IPS DF 6.9 (cell line): ENCODE data around the gene ZFTA.

Experiments used
- DNase-seq: peaks from one replicate; pipeline ENCODE4 v3.0.0-alpha.2; 2013; ENCODE audit warnings: low read depth, low spot score
- H3K27ac ChIP-seq: one replicate; pipeline ENCODE4 v1.5.1; 2013; ENCODE audit warnings: low read length, control low read depth
- H3K27me3 ChIP-seq: 2 replicates; pipeline ENCODE4 v1.6.1; 2013; ENCODE audit warnings: mild to moderate bottlenecking, low read length; ENCODE audit not compliant: control insufficient read depth, insufficient read depth
- H3K36me3 ChIP-seq: 2 replicates; pipeline ENCODE4 v1.6.1; 2013; ENCODE audit warnings: low read length; ENCODE audit not compliant: control insufficient read depth, insufficient read depth
- H3K4me1 ChIP-seq: 2 replicates; pipeline ENCODE4 v1.6.1; 2013; ENCODE audit warnings: low read length; ENCODE audit not compliant: control insufficient read depth, insufficient read depth
- H3K4me3 ChIP-seq: 2 replicates; pipeline ENCODE4 v1.5.1; 2013; ENCODE audit warnings: mild to moderate bottlenecking, low read length
- H3K9me3 ChIP-seq: 2 replicates; pipeline ENCODE4 v1.6.1; 2013; ENCODE audit warnings: low read length, inconsistent platforms; ENCODE audit not compliant: control insufficient read depth, insufficient read depth
- WGBS: extraction: QIAGEN DNeasy Blood & Tissue Kit; methylation state at CpG from one replicate; pipeline ENCODE4 v1.1.7; 2013; ENCODE audit warnings: mixed read lengths, missing lambda C conversion rate; ENCODE audit not compliant: insufficient read length, insufficient coverage; 5-methylcytosine and 5-hydroxymethylcytosine counted together

The ZFTA gene

GRCh38 chr11:63805844-63806415 is 37.4 kb upstream of the ZFTA start:
- Histone ChIP-seq H3K9me3 (no peaks in the 10 kb centered on the region), H3K27me3 (no peaks in the 10 kb centered on the region), H3K36me3 (no peaks in the 10 kb centered on the region), H3K27ac (no peak overlapping the region), H3K4me1 (no peaks in the 10 kb centered on the region), H3K4me3 (no peak overlapping the region)
- no CpG with 5 or more reads among the region's 9 CpGs for WGBS
- DNase-seq = no peak

- Histone ChIP-seq H3K4me1 (no peaks in the 10 kb centered on the region), H3K27me3 (no peaks in the 10 kb centered on the region), H3K36me3 (no peaks in the 10 kb centered on the region), H3K4me3 (no peak overlapping the region), H3K27ac (no peak overlapping the region), H3K9me3 (no peaks in the 10 kb centered on the region)
- no peak for DNase-seq
- WGBS = no CpG with 5 or more reads among the region's 6 CpGs
Measured at GRCh38 chr11:63804259-63804658, 35.7 kb upstream of the ZFTA start.

GRCh38 chr11:63802637-63803414 is 34.3 kb upstream of the ZFTA start:
- no peaks in the 10 kb centered on the region for H3K36me3 ChIP-seq
- H3K9me3 ChIP-seq = no peaks in the 10 kb centered on the region
- DNase-seq = no peak
- no peaks in the 10 kb centered on the region for H3K4me1 ChIP-seq
- WGBS = no CpG with 5 or more reads among the region's 10 CpGs
- H3K27ac ChIP-seq = no peak overlapping the region
- H3K4me3 ChIP-seq = no peak overlapping the region
- no peaks in the 10 kb centered on the region for H3K27me3 ChIP-seq

- WGBS = no CpG with 5 or more reads among the region's 5 CpGs
Measured at GRCh38 chr11:63800921-63801320, 32.3 kb upstream of the ZFTA start.

GRCh38 chr11:63795066-63795465 is 26.5 kb upstream of the ZFTA start:
- Histone ChIP-seq H3K27me3 (no peaks in the 10 kb centered on the region), H3K4me3 (no peak overlapping the region), H3K9me3 (no peaks in the 10 kb centered on the region; the same call in 1 of the 2 replicates), H3K36me3 (no peaks in the 10 kb centered on the region), H3K4me1 (no peaks in the 10 kb centered on the region), H3K27ac (no peak overlapping the region)
- DNase-seq = no peak
- WGBS = no CpG with 5 or more reads among the region's 11 CpGs

More at GRCh38 chr11:63800921-63801320, 32.3 kb upstream of the ZFTA start:
- Histone ChIP-seq H3K27ac (no peak overlapping the region), H3K36me3 (no peaks in the 10 kb centered on the region), H3K9me3 (no peaks in the 10 kb centered on the region), H3K4me1 (no peaks in the 10 kb centered on the region), H3K4me3 (no peak overlapping the region), H3K27me3 (no peaks in the 10 kb centered on the region)
- DNase-seq = no peak

GRCh38 chr11:63793161-63793560 is 24.6 kb upstream of the ZFTA start:
- H3K9me3 ChIP-seq = no peaks in the 10 kb centered on the region; the same call in 1 of the 2 replicates
- no peaks in the 10 kb centered on the region for H3K36me3 ChIP-seq
- H3K4me3 ChIP-seq = no peak overlapping the region
- H3K27ac ChIP-seq = no peak overlapping the region
- H3K4me1 ChIP-seq = no peaks in the 10 kb centered on the region
- DNase-seq = no peak
- no peaks in the 10 kb centered on the region for H3K27me3 ChIP-seq

- WGBS = no CpG with 5 or more reads among the region's 6 CpGs
- DNase-seq = no peak
- Histone ChIP-seq H3K9me3 (no peaks in the 10 kb centered on the region; the same call in 1 of the 2 replicates), H3K36me3 (no peaks in the 10 kb centered on the region), H3K27me3 (no peaks in the 10 kb centered on the region), H3K27ac (no peak overlapping the region), H3K4me3 (no peak overlapping the region), H3K4me1 (no peaks in the 10 kb centered on the region)
Measured at GRCh38 chr11:63791495-63792167, 23.1 kb upstream of the ZFTA start.

GRCh38 chr11:63785823-63786222 is 17.2 kb upstream of the ZFTA start:
- WGBS = no CpG with 5 or more reads among the region's 1 CpG

GRCh38 chr11:63783925-63784592 is 15.5 kb upstream of the ZFTA start:
- H3K36me3 ChIP-seq = no peaks in the 10 kb centered on the region
- no peaks in the 10 kb centered on the region for H3K9me3 ChIP-seq
- DNase-seq = no peak
- H3K4me1 ChIP-seq = no peaks in the 10 kb centered on the region
- WGBS = no CpG with 5 or more reads among the region's 7 CpGs
- no peak overlapping the region for H3K27ac ChIP-seq
- no peak overlapping the region for H3K4me3 ChIP-seq
- H3K27me3 ChIP-seq = no peaks in the 10 kb centered on the region

More at GRCh38 chr11:63785823-63786222, 17.2 kb upstream of the ZFTA start:
- Histone ChIP-seq H3K36me3 (no peaks in the 10 kb centered on the region), H3K9me3 (no peaks in the 10 kb centered on the region), H3K27me3 (no peaks in the 10 kb centered on the region), H3K4me3 (no peak overlapping the region), H3K4me1 (no peaks in the 10 kb centered on the region), H3K27ac (no peak overlapping the region)
- no peak for DNase-seq

GRCh38 chr11:63782749-63783148 is 14.2 kb upstream of the ZFTA start:
- H3K36me3 ChIP-seq = no peaks in the 10 kb centered on the region
- H3K9me3 ChIP-seq = no peaks in the 10 kb centered on the region
- no peak overlapping the region for H3K27ac ChIP-seq
- H3K4me1 ChIP-seq = no peaks in the 10 kb centered on the region
- no peaks in the 10 kb centered on the region for H3K27me3 ChIP-seq
- no CpG with 5 or more reads among the region's 6 CpGs for WGBS
- DNase-seq = no peak
- no peak overlapping the region for H3K4me3 ChIP-seq
